Measurements from ENCODE around the gene STIP1.

The STIP1 gene

DNA sequence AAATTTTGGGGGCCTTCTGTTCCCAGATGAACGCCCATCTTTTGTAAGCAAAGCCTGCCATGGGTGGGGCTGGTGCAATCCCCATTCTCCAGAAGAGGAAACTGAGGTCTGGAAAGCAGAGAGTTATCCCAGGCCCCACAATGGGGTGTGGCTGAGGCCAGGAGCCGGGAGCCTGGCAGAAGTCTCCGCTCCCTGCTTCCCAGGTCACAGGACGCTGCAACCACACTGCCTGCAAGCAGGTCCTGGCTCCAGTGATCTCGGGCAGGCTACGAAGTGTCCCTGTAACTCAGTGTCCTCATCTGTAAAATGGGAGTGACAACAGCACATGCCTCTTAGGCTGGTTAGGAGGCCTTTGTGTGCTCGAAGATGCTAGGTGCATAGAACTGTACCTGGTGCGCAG lies 67.1 kb downstream of the STIP1 start:
- DNase-seq = no peak

DNA sequence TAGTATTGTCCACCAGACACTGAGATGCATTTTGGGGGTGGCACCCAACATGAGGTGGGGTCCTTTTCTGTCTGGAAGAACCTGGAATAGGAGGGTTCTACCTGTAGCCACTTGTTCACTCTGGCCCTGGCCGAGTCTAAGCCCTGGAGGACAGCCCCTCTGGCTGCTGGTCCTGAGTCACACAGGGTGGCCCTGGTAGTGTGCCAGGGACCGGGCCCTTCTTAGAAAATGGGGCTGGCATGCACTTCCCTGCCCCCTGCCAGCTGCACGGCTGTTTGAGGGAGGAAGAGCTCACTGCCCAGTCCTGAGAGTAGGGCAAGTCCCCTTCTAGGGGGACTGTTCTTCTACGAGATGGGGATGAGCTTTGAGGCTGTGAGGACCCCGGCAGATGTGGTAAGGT lies 67.5 kb downstream of the STIP1 start:
- DNase-seq = no peak

Data from NCI-H146 (cell line).